Fibroblast of lung (primary cell): ENCODE measurements around the gene CHST15. TPM values are rescaled to one million over a fixed set of nuclear protein-coding genes. Genes with fewer than 3 reads are reported as not detected.

Experiments
- DNase-seq, 2 donors: peaks; one replicate each; pipeline versions ENCODE4 v3.0.0 to v3.0.0-alpha.2; 2010; ENCODE audit warnings: low read depth in 2 of 2
- H2AFZ ChIP-seq: 2 replicates; pipeline ENCODE4 v1.5.1; 2012; ENCODE audit warnings: low read length, control low read depth, inconsistent platforms
- H3K27ac ChIP-seq: 2 replicates; pipeline ENCODE4 v1.5.1; 2011; ENCODE audit warnings: low read length, control low read depth; ENCODE audit not compliant: insufficient read depth
- H3K27me3 ChIP-seq: 2 replicates; pipeline ENCODE4 v1.5.1; 2011; ENCODE audit warnings: mild to moderate bottlenecking, low read length; ENCODE audit not compliant: control insufficient read depth, insufficient read depth
- H3K36me3 ChIP-seq: 2 replicates; pipeline ENCODE4 v1.5.1; 2011; ENCODE audit warnings: low read length; ENCODE audit not compliant: control insufficient read depth, insufficient read depth
- H3K4me1 ChIP-seq: 2 replicates; pipeline ENCODE4 v1.5.1; 2011; ENCODE audit warnings: low read length; ENCODE audit not compliant: control insufficient read depth, insufficient read depth; ENCODE audit errors: extremely low read depth
- H3K4me2 ChIP-seq: 2 replicates; pipeline ENCODE4 v1.5.1; 2011; ENCODE audit warnings: low read length, control low read depth; ENCODE audit not compliant: insufficient read depth; ENCODE audit errors: extremely low read depth
- H3K4me3 ChIP-seq, 4 experiments: fragments of 200-600 bp in 1 of 4; sonication (generic) in 1 of 4; replicated peaks in 1 of 4; 2 replicates each; pipeline ENCODE4 v1.5.1; 2011 to 2016; ENCODE audit warnings: low read length in 4 of 4, low read depth in 3 of 4, mild to moderate bottlenecking in 3 of 4, control low read depth in 2 of 4, inconsistent platforms in 1 of 4, mixed read lengths in 1 of 4; ENCODE audit not compliant: insufficient read depth in 1 of 4; ENCODE audit errors: control extremely low read depth in 1 of 4
- H3K79me2 ChIP-seq: 2 replicates; pipeline ENCODE4 v1.5.1; 2012; ENCODE audit warnings: mild to moderate bottlenecking, low read length, inconsistent platforms; ENCODE audit not compliant: control insufficient read depth, insufficient read depth
- H3K9ac ChIP-seq: 2 replicates; pipeline ENCODE4 v1.5.1; 2011; ENCODE audit warnings: mild to moderate bottlenecking, low read length, control low read depth; ENCODE audit not compliant: insufficient read depth
- H3K9me3 ChIP-seq: 2 replicates; pipeline ENCODE4 v1.5.1; 2012; ENCODE audit warnings: low read depth, low read length; ENCODE audit not compliant: control insufficient read depth, insufficient read depth
- H4K20me1 ChIP-seq: 2 replicates; pipeline ENCODE4 v1.5.1; 2011; ENCODE audit warnings: low read length; ENCODE audit not compliant: control insufficient read depth, insufficient read depth; ENCODE audit errors: extremely low read depth
- CTCF ChIP-seq, 2 donors: IDR thresholded peaks in 1 of 2; conservative IDR thresholded peaks in 1 of 2; 1 replicate in 1 of 2; 2 replicates in 1 of 2; pipeline ENCODE4 v1.5.1; 2011 to 2012; ENCODE audit warnings: low read length in 2 of 2, control low read depth in 1 of 2, inconsistent platforms in 1 of 2, low read depth in 1 of 2, mild to moderate bottlenecking in 1 of 2
- EZH2 ChIP-seq: IDR thresholded peaks from 2 replicates; pipeline ENCODE4 v1.5.1; 2012; ENCODE audit warnings: low read length, control low read depth, mild to moderate bottlenecking; ENCODE audit errors: missing control alignments
- polyA plus RNA-seq, 2 donors: library from polyadenylated mRNA; depleted of rRNA in 1 of 2; stranded (reverse) in 1 of 2; unstranded in 1 of 2; fragments of >200 nt; gene quantifications; 2 replicates each; pipeline ENCODE4 v1.2.1, GENCODE V29; 2011 to 2012; ENCODE audit warnings: missing spikeins in 1 of 2
- total RNA-seq: library from RNA; depleted of rRNA; stranded (reverse); fragments of >200 nt; gene quantifications from 2 replicates; pipeline ENCODE4 v1.2.1, GENCODE V29; 2014

The CHST15 gene
- total and polyA plus RNA-seq, 2 donors (not counting 1 experiment from before 2014, with no cell fraction given), result 5.0 to 7.9 TPM

DNA sequence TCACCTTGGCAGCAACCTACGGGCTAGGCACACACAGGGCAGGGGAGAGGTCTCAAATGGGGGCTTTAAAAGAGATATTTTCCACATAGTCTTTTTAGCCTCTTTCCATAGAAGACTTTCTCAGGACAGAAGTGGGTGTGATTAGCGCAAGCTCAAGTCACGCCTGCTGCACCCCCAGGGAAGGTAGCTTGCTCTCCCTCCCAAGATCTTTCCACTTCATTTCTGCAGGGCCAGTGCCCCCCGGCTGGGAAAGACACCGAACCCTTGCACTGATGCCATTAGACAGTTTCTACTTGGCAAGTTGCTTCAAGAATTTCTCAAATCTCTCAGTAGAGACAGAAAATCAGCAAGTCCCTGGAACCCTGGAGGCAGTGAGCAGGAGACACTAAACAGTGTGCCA, 19.4 kb downstream of the CHST15 start:
- H3K9me3 ChIP-seq, result no peaks in the 10 kb centered on the region
- no peaks in the 10 kb centered on the region for H4K20me1 ChIP-seq
- H3K4me3 ChIP-seq, result no peak overlapping the region
- H3K36me3 ChIP-seq, result no peaks in the 10 kb centered on the region
- H3K4me1 ChIP-seq, result no peaks in the 10 kb centered on the region
- H3K27me3 ChIP-seq, result no peaks in the 10 kb centered on the region
- H3K79me2 ChIP-seq, result no peaks in the 10 kb centered on the region
- no peak overlapping the region for H2AFZ ChIP-seq
- DNase-seq, result no peak
- no peak overlapping the region for H3K27ac ChIP-seq
- H3K9ac ChIP-seq, result no peak overlapping the region
- no peak overlapping the region for H3K4me2 ChIP-seq
- TF ChIP-seq EZH2 (no peak), CTCF (conservative IDR thresholded peaks at IDR 0.05 in 1 of 2, IDR thresholded peaks at IDR 0.05 in 1 of 2; ENCODE audit: low read depth in 1 of 2, low read length in 2 of 2) (no peak)

DNA sequence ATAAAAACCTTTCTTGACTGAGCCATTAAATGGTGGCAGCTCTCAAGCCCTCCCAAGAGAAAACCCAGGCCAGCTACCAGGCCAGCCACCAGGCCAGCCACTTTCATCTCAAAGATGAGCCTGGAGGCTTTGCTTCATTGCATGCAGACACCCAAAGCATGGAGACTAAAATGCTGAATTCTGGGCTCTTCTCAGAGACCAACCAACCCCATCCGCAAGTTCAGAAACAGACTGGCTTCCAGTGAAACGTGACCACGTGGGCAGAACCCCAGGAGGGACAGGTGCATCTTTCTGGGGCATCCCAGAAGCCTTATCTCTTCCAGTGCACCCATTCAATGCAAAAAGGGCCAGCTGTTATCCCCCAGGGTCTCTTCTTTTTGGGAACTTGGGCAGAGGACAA, 20.9 kb downstream of the CHST15 start:
- Histone ChIP-seq H4K20me1 (no peaks in the 10 kb centered on the region), H3K36me3 (no peaks in the 10 kb centered on the region)

GRCh38 chr10:124072106-124072505, 21.3 kb downstream of the CHST15 start:
- TF ChIP-seq CTCF (conservative IDR thresholded peaks at IDR 0.05 in 1 of 2, IDR thresholded peaks at IDR 0.05 in 1 of 2; ENCODE audit: low read depth in 1 of 2, low read length in 2 of 2), result no peak
- TF ChIP-seq EZH2, result no peak
- Histone ChIP-seq H2AFZ (no peak overlapping the region), H4K20me1 (no peaks in the 10 kb centered on the region), H3K4me2 (no peak overlapping the region), H3K36me3 (no peaks in the 10 kb centered on the region), H3K4me1 (no peaks in the 10 kb centered on the region), H3K4me3 (no peak overlapping the region), H3K79me2 (no peaks in the 10 kb centered on the region), H3K27me3 (no peaks in the 10 kb centered on the region), H3K9ac (no peak overlapping the region), H3K27ac (no peak overlapping the region), H3K9me3 (no peaks in the 10 kb centered on the region)
- no peak for DNase-seq

More for the DNA sequence above, 20.9 kb downstream of the CHST15 start:
- Histone ChIP-seq H3K9ac (no peak overlapping the region), H3K4me2 (no peak overlapping the region), H3K79me2 (no peaks in the 10 kb centered on the region), H2AFZ (no peak overlapping the region), H3K9me3 (no peaks in the 10 kb centered on the region), H3K4me1 (no peaks in the 10 kb centered on the region), H3K4me3 (no peak overlapping the region), H3K27me3 (no peaks in the 10 kb centered on the region), H3K27ac (no peak overlapping the region)
- no peak for TF ChIP-seq CTCF (conservative IDR thresholded peaks at IDR 0.05 in 1 of 2, IDR thresholded peaks at IDR 0.05 in 1 of 2; ENCODE audit: low read depth in 1 of 2, low read length in 2 of 2)
- no peak for TF ChIP-seq EZH2
- no peak for DNase-seq
